Measurements from ENCODE around the gene ACOXL. TPM values are rescaled to one million over a fixed set of nuclear protein-coding genes. Genes with fewer than 3 reads are reported as not detected.
"Not testable (repeated sequence)": the region's sequence is repeated elsewhere in the genome, so short reads cannot be mapped to it uniquely, and the experiment has no call there.

ACOXL gene
- under 1 TPM in 1 of 2 experiments, not detected in 1; 0.27 TPM for total RNA-seq
- polyA plus RNA-seq, result not detected

DNA sequence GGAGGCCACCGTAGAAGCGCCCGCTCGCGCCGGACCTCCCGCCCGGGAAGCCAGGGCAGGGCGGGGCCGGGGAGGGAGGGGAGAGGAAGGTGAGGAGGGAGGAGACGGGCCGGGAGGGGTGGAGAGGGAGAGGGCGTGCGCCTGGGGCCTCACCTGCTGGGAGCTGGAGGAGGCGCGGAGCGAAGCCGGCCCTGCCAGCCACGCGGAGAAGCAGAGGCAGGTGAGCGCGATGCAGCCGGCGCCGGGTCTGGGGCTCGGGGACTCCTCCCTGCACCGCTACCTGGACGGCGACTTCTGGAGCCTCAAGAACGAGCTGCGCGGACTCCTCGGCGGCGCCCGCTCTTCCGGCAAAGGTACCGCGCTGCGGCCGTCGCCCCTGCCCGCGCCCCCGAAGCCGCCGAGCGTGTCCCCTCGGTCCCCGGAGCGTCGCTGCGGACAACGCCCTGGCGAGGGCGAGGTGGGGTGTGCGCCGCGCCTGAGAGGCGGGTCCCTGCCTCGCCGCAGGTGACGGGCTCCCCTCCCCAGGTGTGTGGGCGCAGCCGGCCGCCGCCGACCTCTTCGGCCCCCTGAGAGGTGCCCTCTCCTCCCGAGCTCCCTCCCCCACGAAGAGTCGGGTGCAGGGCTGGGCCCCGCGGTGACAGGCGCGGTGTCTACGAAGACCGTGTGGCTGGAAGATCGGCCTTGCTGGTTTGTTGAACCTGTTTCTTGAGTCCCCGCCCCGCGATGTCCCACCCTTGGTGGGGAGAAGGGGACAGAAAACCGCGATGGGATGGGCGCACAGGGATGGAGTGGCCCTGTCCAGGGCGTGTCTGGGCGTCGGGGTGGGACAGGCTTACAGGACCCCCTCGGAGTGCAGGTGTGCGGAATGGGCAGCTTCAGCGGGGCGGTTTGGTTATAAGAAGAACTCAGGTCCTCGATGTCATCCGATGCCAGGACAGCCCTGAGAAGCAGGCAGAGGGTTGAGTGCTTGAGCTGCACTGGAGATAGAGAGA is at the start of gene ACOXL:
ACOXL (plus strand) TSS at position 152 of the 992 bp plus-strand sequence. CDS start 35,817 bp downstream, outside the sequence.
- no peak within 1 kb of the TSS for H3K27ac ChIP-seq (ENCODE audit: low read depth, low read length)
- POLR2A ChIA-PET, result no interaction called here
- peaks cover 0 to 6% (median 0%) of the 10 kb centered on the region in 5 donors for H3K9me3 Mint-ChIP-seq

DNA sequence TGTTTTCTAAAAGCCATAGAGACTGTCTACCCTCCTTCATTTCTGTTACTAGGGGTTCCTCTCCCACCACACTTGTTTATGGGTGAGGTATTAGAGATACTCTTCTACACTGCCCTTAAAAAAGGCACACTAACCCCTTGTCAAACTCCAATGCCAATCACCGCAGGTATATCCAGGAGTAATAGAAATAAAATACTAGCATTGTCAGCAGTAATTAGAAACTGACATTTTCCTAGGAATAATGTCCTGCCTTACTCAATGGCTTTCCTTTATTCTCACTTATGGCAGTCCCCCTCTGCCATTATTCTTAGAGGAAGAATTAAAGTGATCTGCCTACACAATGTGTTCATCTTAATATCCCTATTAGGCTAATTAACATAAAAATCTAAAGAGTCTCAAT is 49.5 kb upstream of the ACOXL start:
- Histone ChIP-seq H3K27ac (ENCODE audit: low read depth, low read length) (no peak overlapping the region), H3K27me3 (ENCODE audit: insufficient read depth, low read length, poor library complexity, severe bottlenecking) (no peaks in the 10 kb centered on the region), H3K9me3 (ENCODE audit: low read length) (no peaks in the 10 kb centered on the region), H3K4me1 (ENCODE audit: insufficient read depth, low read length) (no peaks in the 10 kb centered on the region), H3K36me3 (ENCODE audit: insufficient read depth, low read length) (no peaks in the 10 kb centered on the region), H3K4me3 (ENCODE audit: low read length) (no peak overlapping the region)
- Mint-ChIP-seq H3K9me3 (peaks cover 1 to 8% (median 4%) of the 10 kb centered on the region in 5 donors), H3K27ac (peak overlapping the region in 1 of 8 donors; percentile 55), H3K36me3 (peaks cover 0 to 8% (median 6%) of the 10 kb centered on the region in 3 donors), H3K27me3 (peaks cover 0 to 2% of the 10 kb centered on the region in 2 donors), H3K4me3 (peak overlapping the region in 1 of 7 donors; percentile 41), H3K4me1 (peaks cover 11 to 17% (median 11%) of the 10 kb centered on the region in 3 donors)
- ChIA-PET CTCF (no interaction called here), POLR2A (no interaction called here)
- no peak for DNase-seq

More for the DNA sequence above, at the start of gene ACOXL:
- Histone ChIP-seq H3K9me3 (ENCODE audit: low read length) (no peaks in the 10 kb centered on the region), H3K4me1 (ENCODE audit: insufficient read depth, low read length) (no peaks in the 10 kb centered on the region), H3K36me3 (ENCODE audit: insufficient read depth, low read length) (no peaks in the 10 kb centered on the region), H3K27me3 (ENCODE audit: insufficient read depth, low read length, poor library complexity, severe bottlenecking) (peaks cover 41% of the 10 kb centered on the region), H3K4me3 (ENCODE audit: low read length) (peak within 1 kb of the TSS; percentile 22)
- DNase-seq, result no peak
- Mint-ChIP-seq H3K27ac (peak within 1 kb of the TSS in 3 of 8 donors; percentile 3 to 34 (median 5)), H3K36me3 (peaks cover 0 to 7% (median 0%) of the 10 kb centered on the region in 3 donors), H3K4me3 (peak within 1 kb of the TSS; percentile 35 to 75 (median 68)), H3K27me3 (peaks cover 54 to 70% of the 10 kb centered on the region in 2 donors), H3K4me1 (peaks cover 10 to 17% (median 14%) of the 10 kb centered on the region in 3 donors)
- CTCF ChIA-PET, result interaction anchor here (1.4 kb wide), 1 partner anchor 125 kb away, joined by 3 read pairs; no protein-coding TSS in a partner anchor

DNA sequence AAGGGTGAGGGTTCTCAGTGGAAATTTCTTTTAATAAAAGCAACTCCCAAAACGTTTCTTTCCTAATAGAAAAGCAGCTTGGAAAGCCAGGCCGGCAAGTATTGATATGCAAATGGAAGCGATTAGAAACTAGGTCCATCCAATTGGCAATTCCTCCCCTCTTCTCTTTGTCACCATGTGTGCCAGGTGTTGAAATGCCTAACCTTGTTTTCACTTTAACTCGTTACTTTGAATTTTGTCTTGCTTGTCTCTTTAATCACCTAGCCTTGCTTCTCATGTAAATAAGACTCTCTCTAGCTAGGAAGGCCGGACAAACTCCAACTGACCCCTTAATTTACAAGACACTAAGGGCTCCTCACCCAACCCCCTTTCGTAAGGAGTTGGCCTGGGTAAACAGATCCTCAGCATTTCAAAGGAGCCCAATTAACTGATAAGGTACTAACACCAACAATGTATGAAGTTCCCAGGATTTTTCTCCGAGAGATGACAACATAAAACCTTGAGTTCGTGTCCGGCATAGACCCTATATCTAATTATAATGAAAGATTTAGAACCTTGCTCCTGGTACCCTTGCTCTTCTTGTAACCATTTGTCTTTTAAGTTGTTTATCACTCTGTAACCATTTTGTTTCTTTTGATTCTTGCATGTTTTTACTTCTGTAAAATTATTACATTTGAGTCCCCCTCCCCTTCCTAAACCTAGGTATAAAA is 44.4 kb upstream of the ACOXL start:
- peaks cover 0 to 13% (median 0%) of the 10 kb centered on the region in 3 donors for H3K36me3 Mint-ChIP-seq
- DNase-seq; POLR2A ChIA-PET; H3K27me3 ChIP-seq (ENCODE audit: insufficient read depth, low read length, poor library complexity, severe bottlenecking); H3K36me3 ChIP-seq (ENCODE audit: insufficient read depth, low read length); H3K27ac ChIP-seq (ENCODE audit: low read depth, low read length); H3K4me3 Mint-ChIP-seq; H3K27ac Mint-ChIP-seq; H3K4me1 ChIP-seq (ENCODE audit: insufficient read depth, low read length); H3K4me3 ChIP-seq (ENCODE audit: low read length); H3K9me3 ChIP-seq (ENCODE audit: low read length); H3K4me1 Mint-ChIP-seq: not testable (repeated sequence)
- peaks cover 3 to 21% of the 10 kb centered on the region in 2 donors for H3K27me3 Mint-ChIP-seq
- H3K9me3 Mint-ChIP-seq, result peaks cover 3 to 13% (median 8%) of the 10 kb centered on the region in 5 donors
- CTCF ChIA-PET, result interaction anchor here (1.0 kb wide), 1 partner anchor 67 kb away, joined by 3 read pairs; no protein-coding TSS in a partner anchor

DNA sequence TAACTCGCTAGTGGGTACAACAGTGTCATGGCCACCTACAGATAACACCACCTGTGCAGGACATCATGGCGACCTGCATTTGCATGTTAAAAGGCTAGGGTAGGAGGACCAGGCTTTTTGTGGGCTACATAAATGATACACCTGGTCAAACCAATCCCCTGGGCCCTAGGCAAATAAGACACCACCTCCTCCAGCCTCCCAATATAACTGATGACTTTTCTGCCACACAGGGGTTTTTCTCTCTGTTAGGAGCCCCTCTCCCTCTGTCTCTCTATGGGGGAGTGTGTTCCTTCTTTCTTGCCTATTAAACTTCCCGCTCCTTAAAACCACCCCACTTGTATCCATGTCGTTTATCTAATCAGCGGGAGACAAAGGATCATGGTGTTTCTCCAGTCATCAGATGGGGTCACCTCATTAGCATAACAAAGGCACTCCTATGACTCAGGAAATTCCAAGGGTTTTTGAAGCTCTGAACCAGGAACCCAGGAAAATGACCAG is 43.7 kb upstream of the ACOXL start:
- H3K27me3 ChIP-seq (ENCODE audit: insufficient read depth, low read length, poor library complexity, severe bottlenecking), result no peaks in the 10 kb centered on the region
- ChIA-PET CTCF (interaction anchor here (1.2 kb wide), 1 partner anchor 13 kb away, joined by 3 read pairs; no protein-coding TSS in a partner anchor), POLR2A (no interaction called here)
- H3K27me3 Mint-ChIP-seq, result peaks cover 5 to 25% of the 10 kb centered on the region in 2 donors
- no peaks in the 10 kb centered on the region for H3K4me1 Mint-ChIP-seq
- no peak for DNase-seq
- H3K36me3 Mint-ChIP-seq, result peaks cover 0 to 16% (median 0%) of the 10 kb centered on the region in 3 donors
- no peak overlapping the region for H3K27ac Mint-ChIP-seq
- H3K9me3 Mint-ChIP-seq, result peaks cover 3 to 13% (median 8%) of the 10 kb centered on the region in 5 donors
- H3K4me3 ChIP-seq (ENCODE audit: low read length), result no peak overlapping the region
- no peaks in the 10 kb centered on the region for H3K4me1 ChIP-seq (ENCODE audit: insufficient read depth, low read length)
- no peak overlapping the region for H3K27ac ChIP-seq (ENCODE audit: low read depth, low read length)
- H3K9me3 ChIP-seq (ENCODE audit: low read length), result no peaks in the 10 kb centered on the region
- H3K4me3 Mint-ChIP-seq, result no peak overlapping the region
- H3K36me3 ChIP-seq (ENCODE audit: insufficient read depth, low read length), result no peaks in the 10 kb centered on the region

- POLR2A ChIA-PET, result no interaction called here
Observed at GRCh38 chr2:110690083-110690965, 42.0 kb upstream of the ACOXL start.

DNA sequence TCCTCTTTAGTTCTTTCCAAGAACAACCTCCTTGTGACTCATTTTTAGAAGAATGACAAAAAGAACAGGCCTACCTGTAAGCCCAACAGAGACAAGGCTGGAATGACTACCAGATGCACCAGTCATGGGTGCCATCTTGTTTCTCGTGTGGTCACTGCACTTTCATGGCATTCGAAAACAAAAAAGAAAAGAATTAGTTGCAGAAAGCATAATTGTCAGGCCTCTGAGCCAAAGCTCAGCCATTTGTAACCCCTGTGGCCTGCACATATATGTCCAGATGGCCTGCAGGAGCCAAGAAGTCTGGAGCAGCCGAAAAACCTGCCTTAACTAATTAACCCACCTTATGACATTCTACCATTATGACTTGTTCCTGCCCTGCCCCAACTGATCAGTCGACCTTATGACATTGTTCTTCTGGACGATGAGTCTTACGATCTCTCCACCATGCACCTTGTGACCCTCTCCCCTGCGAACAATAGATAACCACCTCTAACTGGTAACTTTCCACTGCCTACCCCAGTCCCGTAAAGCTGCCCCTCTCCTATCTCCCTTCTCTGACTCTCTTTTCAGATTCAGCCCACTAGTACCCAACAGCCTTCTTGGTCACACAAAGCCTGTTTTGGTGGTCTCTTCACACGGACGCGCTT is 40.6 kb upstream of the ACOXL start:
- no peak for DNase-seq
- POLR2A ChIA-PET, result no interaction called here

More at GRCh38 chr2:110690083-110690965, 42.0 kb upstream of the ACOXL start:
- no peak for DNase-seq
- Histone ChIP-seq H3K4me3 (ENCODE audit: low read length) (no peak overlapping the region), H3K9me3 (ENCODE audit: low read length) (no peaks in the 10 kb centered on the region), H3K36me3 (ENCODE audit: insufficient read depth, low read length) (no peaks in the 10 kb centered on the region), H3K4me1 (ENCODE audit: insufficient read depth, low read length) (no peaks in the 10 kb centered on the region), H3K27ac (ENCODE audit: low read depth, low read length) (no peak overlapping the region), H3K27me3 (ENCODE audit: insufficient read depth, low read length, poor library complexity, severe bottlenecking) (no peaks in the 10 kb centered on the region)
- H3K9me3 Mint-ChIP-seq, result peaks cover 3 to 13% (median 8%) of the 10 kb centered on the region in 5 donors
- peaks cover 5 to 35% of the 10 kb centered on the region in 2 donors for H3K27me3 Mint-ChIP-seq
- no peak overlapping the region for H3K4me3 Mint-ChIP-seq
- H3K4me1 Mint-ChIP-seq, result peaks cover 0 to 3% (median 2%) of the 10 kb centered on the region in 3 donors
- CTCF ChIA-PET, result no interaction called here
- H3K27ac Mint-ChIP-seq, result no peak overlapping the region
- peaks cover 0 to 16% (median 0%) of the 10 kb centered on the region in 3 donors for H3K36me3 Mint-ChIP-seq

More for the DNA sequence above, 40.6 kb upstream of the ACOXL start:
- H3K27ac ChIP-seq (ENCODE audit: low read depth, low read length), result no peak overlapping the region
- H3K4me1 ChIP-seq (ENCODE audit: insufficient read depth, low read length), result no peaks in the 10 kb centered on the region
- Mint-ChIP-seq H3K36me3 (peaks cover 0 to 16% (median 0%) of the 10 kb centered on the region in 3 donors), H3K27ac (no peak overlapping the region), H3K27me3 (peaks cover 5 to 35% of the 10 kb centered on the region in 2 donors), H3K4me3 (no peak overlapping the region), H3K9me3 (peaks cover 3 to 13% (median 5%) of the 10 kb centered on the region in 5 donors), H3K4me1 (peaks cover 0 to 4% (median 3%) of the 10 kb centered on the region in 3 donors)
- CTCF ChIA-PET, result no interaction called here
- H3K27me3 ChIP-seq (ENCODE audit: insufficient read depth, low read length, poor library complexity, severe bottlenecking), result no peaks in the 10 kb centered on the region
- no peaks in the 10 kb centered on the region for H3K36me3 ChIP-seq (ENCODE audit: insufficient read depth, low read length)
- H3K4me3 ChIP-seq (ENCODE audit: low read length), result no peak overlapping the region
- H3K9me3 ChIP-seq (ENCODE audit: low read length), result no peaks in the 10 kb centered on the region

Measured in CD8-positive, alpha-beta memory T cell (primary cell).